Measurements from ENCODE around the gene METAP1D.

METAP1D gene

DNA sequence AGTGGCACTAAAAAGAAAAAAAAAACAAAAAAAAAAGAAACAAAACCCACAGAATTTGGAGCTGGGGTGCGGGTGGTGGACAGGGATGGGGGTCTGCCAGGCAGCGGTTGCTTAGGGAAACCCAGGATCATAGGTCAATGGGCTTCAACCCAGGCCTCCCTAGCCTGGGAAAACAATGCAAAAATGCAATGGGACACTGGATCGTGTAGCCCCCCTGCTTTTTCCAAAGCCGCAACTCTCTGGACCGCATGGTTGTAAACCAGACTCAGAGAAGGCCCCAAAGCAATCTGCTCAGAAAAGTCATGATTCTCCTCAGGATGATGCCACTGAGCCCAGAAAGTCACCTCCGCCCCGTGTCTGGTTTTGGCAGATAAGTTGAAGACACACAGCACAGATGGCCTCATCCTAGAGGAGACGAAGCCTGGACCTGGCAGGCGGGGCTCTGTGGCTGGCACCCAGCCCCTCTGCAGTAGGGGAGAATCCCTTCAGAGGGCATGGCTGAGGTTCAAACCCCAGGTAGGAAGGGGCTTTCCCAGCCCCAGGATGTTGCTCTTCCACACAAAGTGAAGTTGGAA lies 97.9 kb downstream of the METAP1D start:
- H3K4me3 ChIP-seq (ENCODE audit: low read depth, low read length): peak overlapping the region; percentile 58
- DNase-seq (ENCODE audit: low read depth): no peak

GRCh38 chr2:172098287-172098649 lies 98.5 kb downstream of the METAP1D start:
- no peak for DNase-seq (ENCODE audit: low read depth)
- no peak overlapping the region for H3K4me3 ChIP-seq (ENCODE audit: low read depth, low read length)

- no peak for DNase-seq (ENCODE audit: low read depth)
- H3K4me3 ChIP-seq (ENCODE audit: low read depth, low read length): peak overlapping the region; percentile 36
Measured at GRCh38 chr2:172098650-172099471, 99.1 kb downstream of the METAP1D start.

DNA sequence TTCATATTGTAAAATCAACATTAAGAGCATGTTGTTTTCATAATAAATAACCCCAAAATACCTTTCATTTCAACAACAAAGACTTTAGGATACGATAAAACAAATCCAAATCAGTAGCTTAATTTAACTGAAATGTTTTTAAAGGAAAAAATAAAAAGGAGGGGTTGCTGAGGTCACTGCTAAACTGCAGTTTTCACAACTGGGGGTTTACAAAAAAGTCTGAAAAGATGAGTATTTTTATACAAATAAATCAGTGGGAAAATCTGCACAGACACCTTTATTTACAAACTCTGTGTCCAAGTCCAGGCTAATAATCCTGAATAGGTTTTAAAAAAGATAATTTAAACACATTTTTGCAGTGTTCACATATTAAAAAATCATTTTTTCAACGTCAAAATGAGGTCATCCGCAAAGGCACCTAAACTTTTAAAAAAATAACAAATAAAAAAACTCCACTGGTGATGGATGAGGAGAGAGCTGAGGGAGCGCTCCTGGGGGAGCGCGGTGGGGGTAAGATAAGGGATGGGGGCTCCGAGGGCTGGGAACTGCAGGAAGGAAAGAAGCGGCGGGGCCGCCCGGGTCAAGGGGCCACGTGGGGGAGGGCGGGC lies 99.8 kb downstream of the METAP1D start:
- no peak for DNase-seq (ENCODE audit: low read depth)
- H3K4me3 ChIP-seq (ENCODE audit: low read depth, low read length): peak overlapping the region; percentile 63

DNA sequence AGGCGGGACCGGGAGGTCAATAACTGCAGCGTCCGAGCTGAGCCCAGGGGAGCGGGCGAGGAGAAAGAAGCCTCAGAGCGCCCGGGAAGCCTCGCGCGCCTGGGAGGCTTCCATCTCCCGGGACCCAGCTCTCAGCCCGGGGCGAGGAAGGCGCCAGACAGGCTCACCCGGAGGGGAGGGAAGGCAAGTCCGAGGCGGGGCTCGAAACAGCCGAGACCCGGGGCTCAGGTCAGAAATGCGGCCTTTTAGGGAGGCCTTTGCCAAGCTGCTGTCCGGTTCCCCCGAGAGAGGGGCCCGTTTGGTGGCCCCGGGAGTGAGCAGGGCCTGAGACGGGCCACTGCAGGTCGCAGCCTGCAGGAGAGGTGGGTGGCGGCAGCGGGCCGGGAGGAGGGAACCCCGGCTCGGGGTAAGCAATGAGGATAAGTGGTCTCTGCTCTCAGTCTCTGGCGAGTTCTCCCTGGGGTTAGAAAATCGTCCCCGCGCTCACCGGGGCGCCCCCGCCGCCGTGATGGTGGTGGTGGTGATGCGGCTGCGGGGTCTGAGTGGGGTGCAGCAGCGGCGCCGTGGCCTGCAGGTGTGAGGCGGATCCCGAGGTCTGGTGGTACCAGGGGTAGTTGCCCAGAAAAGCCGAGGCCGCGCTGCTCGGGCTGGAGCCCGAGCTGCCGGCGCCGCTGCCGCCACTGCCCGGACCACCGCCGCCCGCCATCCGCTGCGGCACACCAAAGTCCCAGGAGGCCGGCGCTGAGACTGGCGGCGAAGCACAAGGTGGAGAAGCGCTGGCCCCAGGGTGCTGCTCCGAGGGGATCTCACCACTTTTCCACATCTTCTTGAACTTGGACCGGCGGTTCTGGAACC lies 100.6 kb downstream of the METAP1D start:
- peak overlapping the region; percentile 63 for H3K4me3 ChIP-seq (ENCODE audit: low read depth, low read length)
- DNase-seq (ENCODE audit: low read depth): no peak

DNA sequence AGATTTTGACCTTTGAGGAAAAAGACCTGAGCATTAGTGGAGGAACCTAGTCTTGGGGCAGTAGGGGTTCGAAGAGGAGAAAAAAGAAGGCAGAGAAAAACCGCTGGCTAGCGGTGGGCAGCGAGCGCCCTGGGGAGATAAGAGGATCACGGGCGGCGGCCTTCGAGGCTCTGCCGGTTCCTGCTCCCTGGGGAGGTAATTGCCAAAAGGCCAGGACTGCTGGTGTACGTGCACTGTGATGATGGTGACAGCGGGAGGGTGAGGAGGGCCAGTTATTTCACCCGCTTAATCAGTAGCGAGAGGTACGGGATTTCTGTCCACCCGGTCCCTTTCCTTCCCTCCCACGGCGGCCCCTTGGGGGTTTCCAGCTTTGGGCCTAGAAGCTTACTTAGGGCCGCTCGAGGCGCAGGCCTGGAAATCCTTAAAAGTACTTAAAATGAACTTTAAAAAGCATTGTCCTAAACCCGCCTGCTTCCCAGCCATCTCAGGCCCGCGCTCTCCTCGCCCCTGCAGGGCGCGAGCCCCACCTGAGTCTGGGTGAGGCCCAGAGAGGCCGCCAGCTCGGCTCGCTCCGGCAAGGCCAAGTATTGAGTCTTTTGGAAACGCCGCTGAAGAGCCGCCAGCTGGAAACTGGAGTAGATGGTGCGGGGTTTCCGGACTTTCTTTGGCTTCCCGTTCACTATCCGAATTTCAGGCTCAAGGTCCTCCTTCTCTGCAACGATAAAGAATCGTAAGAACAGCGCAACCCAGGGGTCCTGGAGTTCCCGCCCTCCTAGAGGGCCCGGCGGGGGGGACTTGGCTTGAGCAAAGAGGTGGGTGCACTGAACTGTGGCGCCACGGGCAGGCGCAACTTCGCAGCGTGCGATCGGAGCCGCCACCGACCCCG lies 101.4 kb downstream of the METAP1D start:
- DNase-seq (ENCODE audit: low read depth): no peak
- H3K4me3 ChIP-seq (ENCODE audit: low read depth, low read length): peak overlapping the region; percentile 63

DNA sequence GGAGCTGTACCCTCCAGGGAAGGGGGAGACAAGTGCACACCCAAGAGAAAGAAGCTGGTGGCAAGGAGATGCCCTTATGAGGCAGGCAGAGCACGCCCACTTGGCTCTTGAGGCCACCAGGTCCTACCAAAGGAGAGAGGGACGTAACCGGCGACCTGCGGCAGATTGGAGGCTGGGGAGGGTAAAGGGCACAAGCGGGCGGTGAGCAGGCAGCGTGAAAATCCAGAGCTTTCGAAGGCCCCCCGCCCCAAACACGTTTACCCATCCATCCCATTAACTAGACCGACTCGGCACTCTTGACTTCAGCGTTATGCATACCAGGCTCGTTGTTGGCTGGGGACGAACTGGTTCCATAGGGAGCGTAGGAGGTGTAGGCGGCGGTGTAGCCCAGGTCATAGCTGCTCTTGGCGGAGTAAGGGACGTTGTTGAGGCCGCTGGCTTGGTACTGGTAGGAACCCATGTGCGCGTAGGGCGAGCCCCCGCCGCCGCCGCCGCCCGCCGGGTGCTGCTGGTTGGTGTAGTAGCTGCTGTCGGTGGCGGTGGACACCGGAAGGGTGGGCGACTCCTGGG lies 102.2 kb downstream of the METAP1D start:
- H3K4me3 ChIP-seq (ENCODE audit: low read depth, low read length): peak overlapping the region; percentile 63
- DNase-seq (ENCODE audit: low read depth): no peak

DNA sequence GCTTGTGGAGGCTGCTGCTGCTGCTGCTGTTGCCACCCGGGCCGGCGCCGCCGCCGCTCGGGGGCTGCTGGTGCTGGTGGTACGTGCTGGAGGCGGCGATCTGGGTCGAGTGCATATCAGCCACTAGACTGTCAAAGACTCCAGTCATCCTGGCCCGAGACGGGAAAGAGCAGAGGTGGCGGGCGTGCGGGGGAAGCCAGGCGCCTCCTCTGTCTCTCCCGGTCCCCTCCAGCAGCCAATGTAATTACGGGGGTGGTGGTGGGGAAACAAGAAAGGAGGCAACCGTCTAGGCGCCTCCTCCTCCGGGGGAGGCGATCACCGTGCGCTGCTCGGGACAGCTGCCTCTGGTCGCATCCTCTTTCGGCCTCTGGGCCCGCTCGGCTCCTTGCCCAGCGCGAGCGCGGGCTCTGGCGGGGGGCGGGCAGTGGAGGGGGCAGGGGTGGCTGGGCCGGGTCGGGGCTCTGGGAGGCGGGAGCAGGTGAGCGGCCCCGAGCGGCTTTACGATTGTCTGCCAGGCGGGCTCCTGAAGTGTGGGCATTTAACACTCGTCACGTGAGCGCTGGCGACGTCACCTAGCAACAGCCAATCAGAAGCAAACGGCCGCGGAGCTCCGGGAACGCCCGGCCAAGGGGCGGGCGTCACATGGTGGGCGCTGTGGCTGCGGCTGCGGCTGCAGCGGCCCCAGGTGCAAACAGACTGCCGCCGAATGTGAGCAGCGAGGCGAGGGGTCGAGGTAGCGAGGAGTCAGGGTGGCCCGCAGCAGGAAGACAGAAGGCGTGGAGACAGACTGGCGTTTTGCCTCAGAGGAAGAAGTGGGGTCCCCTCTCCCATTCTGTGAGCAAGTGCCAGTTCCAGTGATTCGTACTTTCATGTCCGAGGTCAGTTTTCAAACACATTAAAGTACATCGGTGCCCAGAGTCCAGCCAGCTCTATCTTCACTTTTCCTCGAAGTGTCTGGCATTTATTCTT lies 102.9 kb downstream of the METAP1D start, which contains the start of gene DLX2:
Gene DLX2 (minus strand): TSS at position 510 of the 969 bp plus-strand sequence. CDS start 362 bp downstream, at position 148.
- DNase-seq (ENCODE audit: low read depth): peak; percentile 71
- peak within 1 kb of the TSS; percentile 63 for H3K4me3 ChIP-seq (ENCODE audit: low read depth, low read length)

GRCh38 chr2:172103471-172104272 lies 103.9 kb downstream of the METAP1D start:
- peak overlapping the region; percentile 63 for H3K4me3 ChIP-seq (ENCODE audit: low read depth, low read length)
- DNase-seq (ENCODE audit: low read depth): peak; percentile 60

- no peak for DNase-seq (ENCODE audit: low read depth)
- peak overlapping the region; percentile 42 for H3K4me3 ChIP-seq (ENCODE audit: low read depth, low read length)
Measured at GRCh38 chr2:172105471-172106107, 105.8 kb downstream of the METAP1D start.

GRCh38 chr2:172106108-172106961 lies 106.6 kb downstream of the METAP1D start:
- peak overlapping the region; percentile 42 for H3K4me3 ChIP-seq (ENCODE audit: low read depth, low read length)

DNA sequence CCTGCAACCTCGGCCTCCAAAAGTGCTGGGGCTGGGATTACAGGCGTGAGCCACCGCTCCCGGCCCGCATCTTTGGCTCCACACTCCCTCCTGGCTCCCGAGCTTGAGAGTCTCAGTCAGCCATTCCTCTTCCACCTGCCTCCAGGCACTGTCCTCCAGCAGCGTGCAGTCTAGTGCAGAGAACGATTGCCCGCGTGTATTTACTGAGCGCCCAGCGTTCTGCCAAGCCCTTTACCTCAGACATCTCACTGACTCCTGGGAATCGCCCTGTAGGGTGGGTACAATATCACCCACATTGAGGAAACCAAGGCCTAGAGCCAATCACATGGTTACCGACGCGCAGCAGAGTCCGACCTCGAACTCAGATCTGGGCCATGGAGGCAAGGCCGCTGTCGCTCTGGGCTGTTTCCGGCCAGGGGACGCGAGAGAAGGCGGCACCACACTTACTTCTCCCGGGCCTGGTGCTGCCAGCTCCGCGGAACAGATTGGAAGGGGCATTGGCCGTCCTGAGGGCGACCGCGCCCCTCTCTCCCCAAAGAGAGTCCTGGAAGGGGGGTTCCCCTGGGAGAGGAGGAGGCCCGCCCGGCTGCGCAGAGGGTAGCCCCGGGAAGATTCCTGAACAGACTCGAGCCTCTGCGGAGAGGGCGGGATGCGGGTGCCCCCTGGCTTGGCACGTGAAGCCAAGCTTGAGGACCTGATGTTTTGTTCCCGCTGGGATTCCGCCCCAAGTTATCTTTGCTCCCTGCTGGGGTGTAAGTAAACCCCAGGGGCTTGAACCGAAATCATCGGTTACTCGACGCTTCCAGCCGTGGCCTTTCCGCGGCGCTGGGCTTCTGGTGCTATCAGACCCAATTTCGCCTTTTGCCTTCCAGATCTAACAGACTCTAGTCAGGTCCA lies 108.2 kb downstream of the METAP1D start:
- no peak for DNase-seq (ENCODE audit: low read depth)
- H3K4me3 ChIP-seq (ENCODE audit: low read depth, low read length): no peak overlapping the region

More at GRCh38 chr2:172106108-172106961, 106.6 kb downstream of the METAP1D start:
- DNase-seq (ENCODE audit: low read depth): no peak

DNA sequence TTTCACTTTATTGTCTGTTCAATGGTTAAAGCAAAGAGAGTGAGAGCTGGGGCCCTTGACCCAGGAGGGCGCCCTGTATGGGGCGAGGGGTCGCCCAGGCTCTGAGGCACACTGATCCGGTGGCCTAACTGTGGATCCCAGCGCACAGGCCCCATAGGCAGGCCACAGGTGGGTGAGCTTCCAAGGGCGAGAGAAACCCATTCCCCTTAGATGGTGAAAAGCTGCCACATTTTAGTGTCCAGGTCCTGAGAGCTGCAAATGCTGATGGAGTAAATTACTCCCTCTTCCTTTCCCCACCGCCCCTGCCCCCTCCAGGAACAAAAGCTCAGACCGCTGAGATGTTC lies 108.8 kb downstream of the METAP1D start:
- no peak overlapping the region for H3K4me3 ChIP-seq (ENCODE audit: low read depth, low read length)
- no peak for DNase-seq (ENCODE audit: low read depth)

GRCh38 chr2:172109256-172109987 lies 109.7 kb downstream of the METAP1D start:
- no peak overlapping the region for H3K4me3 ChIP-seq (ENCODE audit: low read depth, low read length)

More at GRCh38 chr2:172109256-172109987, 109.7 kb downstream of the METAP1D start:
- DNase-seq (ENCODE audit: low read depth): no peak

Measured in skeletal muscle cell (primary cell).